Kidney epithelial cell (primary cell): ENCODE data around the gene EXTL1. TPM values are rescaled to one million over a fixed set of nuclear protein-coding genes. Genes with fewer than 3 reads are reported as not detected.

Experiments used
- DNase-seq: peaks from one replicate; pipeline ENCODE4 v3.0.0-alpha.2; 2010; ENCODE audit warnings: low read depth
- H3K27me3 ChIP-seq: 2 replicates; pipeline ENCODE4 v1.6.0; 2011; ENCODE audit warnings: low read length; ENCODE audit not compliant: control insufficient read depth, insufficient read depth
- H3K36me3 ChIP-seq: 2 replicates; pipeline ENCODE4 v1.5.1; 2011; ENCODE audit warnings: low read length; ENCODE audit not compliant: control insufficient read depth, insufficient read depth
- H3K4me3 ChIP-seq: 2 replicates; pipeline ENCODE4 v1.5.1; 2011; ENCODE audit warnings: low read depth, mild to moderate bottlenecking, control low read depth, low read length
- total RNA-seq: library from RNA; depleted of rRNA; stranded (reverse); fragments of >200 nt; gene quantifications from 2 replicates; pipeline ENCODE4 v1.2.3, GENCODE V29; 2015
- TF ChIP-seq, protein P1 (sequence below): IDR thresholded peaks from 2 replicates; pipeline ENCODE4 v1.5.1; 2011; ENCODE audit warnings: mild to moderate bottlenecking, moderate library complexity, low read length, control low read depth, inconsistent platforms; ENCODE audit not compliant: insufficient read depth, poor library complexity, severe bottlenecking

Gene EXTL1
- total RNA-seq, 1 donor from 2014 or later: 1.3 TPM

DNA sequence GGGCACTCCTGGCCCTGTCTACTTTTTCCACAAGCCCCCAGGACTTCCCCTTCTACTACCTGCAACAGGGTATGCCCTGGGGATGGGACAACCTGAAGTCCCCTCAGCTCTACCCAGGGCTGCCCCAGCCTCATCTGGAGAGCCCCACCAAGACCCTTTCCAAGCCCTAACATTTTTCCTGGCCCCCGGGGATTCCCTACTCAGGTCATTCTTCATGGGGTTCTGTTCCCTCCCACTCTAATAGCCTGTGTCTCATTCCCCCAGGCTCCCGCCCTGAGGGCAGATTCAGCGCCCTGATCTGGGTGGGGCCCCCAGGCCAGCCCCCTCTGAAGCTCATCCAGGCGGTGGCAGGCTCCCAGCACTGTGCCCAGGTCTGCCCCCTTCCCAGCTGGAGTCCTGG is 9.6 kb downstream of the EXTL1 start:
- H3K4me3 ChIP-seq: no peak overlapping the region
- no peaks in the 10 kb centered on the region for H3K27me3 ChIP-seq
- H3K36me3 ChIP-seq: no peaks in the 10 kb centered on the region
- DNase-seq: no peak
- TF ChIP-seq, protein P1, sequence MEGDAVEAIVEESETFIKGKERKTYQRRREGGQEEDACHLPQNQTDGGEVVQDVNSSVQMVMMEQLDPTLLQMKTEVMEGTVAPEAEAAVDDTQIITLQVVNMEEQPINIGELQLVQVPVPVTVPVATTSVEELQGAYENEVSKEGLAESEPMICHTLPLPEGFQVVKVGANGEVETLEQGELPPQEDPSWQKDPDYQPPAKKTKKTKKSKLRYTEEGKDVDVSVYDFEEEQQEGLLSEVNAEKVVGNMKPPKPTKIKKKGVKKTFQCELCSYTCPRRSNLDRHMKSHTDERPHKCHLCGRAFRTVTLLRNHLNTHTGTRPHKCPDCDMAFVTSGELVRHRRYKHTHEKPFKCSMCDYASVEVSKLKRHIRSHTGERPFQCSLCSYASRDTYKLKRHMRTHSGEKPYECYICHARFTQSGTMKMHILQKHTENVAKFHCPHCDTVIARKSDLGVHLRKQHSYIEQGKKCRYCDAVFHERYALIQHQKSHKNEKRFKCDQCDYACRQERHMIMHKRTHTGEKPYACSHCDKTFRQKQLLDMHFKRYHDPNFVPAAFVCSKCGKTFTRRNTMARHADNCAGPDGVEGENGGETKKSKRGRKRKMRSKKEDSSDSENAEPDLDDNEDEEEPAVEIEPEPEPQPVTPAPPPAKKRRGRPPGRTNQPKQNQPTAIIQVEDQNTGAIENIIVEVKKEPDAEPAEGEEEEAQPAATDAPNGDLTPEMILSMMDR: no peak

DNA sequence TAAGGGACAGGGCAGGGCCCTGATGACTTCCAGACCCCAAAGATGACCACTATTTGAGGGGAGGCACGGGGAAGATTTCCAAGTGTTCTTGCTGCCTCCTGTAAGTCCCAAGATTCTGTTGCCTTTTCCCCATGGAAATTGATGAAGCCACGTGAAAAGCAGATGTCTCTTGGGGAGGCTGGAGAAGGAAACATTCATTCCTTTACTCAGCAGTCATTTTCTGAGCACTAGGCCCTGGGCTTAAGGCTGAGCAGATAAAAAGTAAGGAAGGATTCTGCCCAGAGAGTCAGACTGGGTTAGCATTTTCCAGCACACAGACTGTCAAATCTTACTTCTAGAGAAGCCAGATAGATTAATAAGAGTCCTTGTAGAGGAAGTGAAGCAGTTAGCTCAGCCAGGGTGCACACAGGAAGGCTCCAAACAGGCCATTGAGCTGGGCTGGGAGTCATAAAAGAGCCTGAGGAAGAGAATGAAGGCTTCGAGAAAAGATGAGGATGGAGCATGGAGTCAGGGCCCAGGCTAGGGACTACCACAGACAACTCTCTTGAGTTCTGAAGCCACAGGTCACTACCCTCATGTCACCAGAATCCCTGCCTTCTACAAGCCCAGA is 10.1 kb downstream of the EXTL1 start:
- TF ChIP-seq, protein P1: no peak
- Histone ChIP-seq H3K27me3 (no peaks in the 10 kb centered on the region), H3K36me3 (no peaks in the 10 kb centered on the region), H3K4me3 (no peak overlapping the region)
- DNase-seq: no peak

DNA sequence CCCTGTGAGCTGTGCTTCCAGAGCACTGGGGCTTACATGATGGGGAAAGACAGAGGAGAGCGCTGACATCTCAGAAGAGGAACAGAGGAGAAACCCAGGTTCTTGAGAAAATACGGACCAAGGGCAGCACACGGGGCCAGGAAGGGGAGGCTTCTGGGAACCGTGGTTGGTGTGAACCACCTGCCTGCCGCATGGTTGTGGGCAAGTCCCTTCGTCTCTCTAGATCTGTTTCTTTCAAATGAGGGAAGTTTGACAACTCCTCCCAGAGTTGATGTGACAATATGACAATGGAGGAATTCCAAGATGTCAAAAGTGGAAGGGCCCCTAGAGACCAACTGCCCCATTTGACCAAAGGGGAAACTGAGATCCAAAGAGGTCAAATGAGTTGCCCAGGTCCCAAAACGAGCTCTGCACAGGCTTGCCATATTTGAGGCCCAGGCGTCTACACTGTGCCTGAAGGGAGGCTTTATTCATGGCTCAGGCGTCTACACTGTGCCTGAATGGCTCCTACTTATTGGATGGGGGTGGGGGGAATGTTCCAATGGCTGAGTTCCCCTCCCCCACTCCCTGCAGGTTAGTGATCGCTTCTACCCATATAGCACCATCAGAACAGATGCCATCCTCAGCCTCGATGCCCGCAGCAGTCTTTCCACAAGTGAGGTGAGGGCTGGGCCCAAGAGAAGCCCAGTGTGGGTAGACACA is 11.2 kb downstream of the EXTL1 start:
- TF ChIP-seq, protein P1: no peak
- H3K36me3 ChIP-seq: no peaks in the 10 kb centered on the region
- no peak overlapping the region for H3K4me3 ChIP-seq
- no peaks in the 10 kb centered on the region for H3K27me3 ChIP-seq
- no peak for DNase-seq

DNA sequence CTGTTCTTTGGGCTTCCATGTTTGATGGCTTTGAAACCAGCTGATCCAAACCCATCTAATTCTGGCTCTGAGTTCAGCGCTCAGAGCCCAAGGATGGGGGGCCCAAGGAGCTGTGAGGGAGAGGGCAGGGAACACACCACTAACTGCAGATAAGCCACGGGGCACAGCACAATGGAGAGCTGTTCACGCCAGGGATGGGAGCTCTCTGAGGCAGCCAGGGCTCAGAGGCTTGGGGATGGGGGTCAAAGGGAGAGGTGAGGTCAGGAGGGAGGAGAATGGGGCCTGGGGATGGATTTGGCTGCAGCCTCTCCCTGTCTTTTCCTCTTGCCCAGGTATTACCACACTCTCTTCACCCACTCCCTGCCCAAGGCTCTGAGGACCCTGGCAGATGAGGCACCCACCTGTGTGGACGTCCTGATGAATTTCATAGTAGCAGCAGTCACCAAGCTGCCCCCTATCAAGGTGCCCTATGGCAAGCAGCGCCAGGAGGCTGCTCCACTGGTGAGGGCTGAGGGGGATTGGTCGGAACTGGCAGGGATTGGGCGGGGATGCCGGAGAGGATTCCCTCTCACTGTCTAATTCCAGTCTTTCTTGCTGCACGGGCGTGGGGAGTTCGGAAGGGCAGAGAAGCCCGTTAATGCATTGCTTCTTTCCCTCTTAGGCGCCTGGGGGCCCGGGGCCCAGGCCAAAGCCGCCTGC is 13.1 kb downstream of the EXTL1 start:
- Histone ChIP-seq H3K27me3 (no peaks in the 10 kb centered on the region), H3K36me3 (no peaks in the 10 kb centered on the region), H3K4me3 (peak overlapping the region; percentile 69)
- TF ChIP-seq, protein P1: no peak
- no peak for DNase-seq

DNA sequence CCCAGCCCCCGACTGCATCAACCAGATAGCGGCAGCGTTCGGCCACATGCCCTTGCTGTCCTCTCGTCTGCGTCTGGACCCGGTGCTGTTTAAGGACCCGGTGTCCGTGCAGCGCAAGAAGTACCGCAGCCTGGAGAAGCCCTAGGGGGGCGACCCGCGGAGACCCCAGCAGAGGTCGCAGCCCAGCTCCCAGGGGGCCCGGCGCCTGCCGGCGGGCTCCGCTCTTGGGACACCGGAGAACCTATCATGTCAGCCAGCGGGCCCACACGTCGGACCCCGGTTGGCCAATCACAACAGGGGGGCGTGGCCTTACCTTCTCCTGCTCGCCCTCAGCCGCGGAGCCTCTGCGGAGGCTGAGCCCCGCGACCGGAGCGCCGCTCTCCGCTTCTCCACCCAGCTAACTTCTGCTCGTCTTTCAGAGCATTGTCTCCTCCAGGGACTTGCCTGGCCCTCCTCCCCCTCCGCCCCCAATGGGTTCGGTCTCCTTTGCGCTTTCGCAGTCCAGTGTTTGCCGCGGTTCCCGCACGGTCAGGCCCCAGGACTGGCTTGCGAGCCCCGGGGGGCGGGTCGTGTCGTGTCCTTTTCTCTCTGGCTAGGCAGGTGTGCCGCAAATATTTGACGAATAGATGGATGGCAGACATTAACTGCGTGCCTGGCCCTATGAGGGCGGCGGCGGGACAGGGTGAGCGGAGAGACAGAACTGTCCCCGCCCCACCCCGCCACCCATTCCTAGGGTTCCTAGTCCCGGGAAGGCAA is 13.8 kb downstream of the EXTL1 start:
- H3K36me3 ChIP-seq: no peaks in the 10 kb centered on the region
- H3K27me3 ChIP-seq: no peaks in the 10 kb centered on the region
- TF ChIP-seq, protein P1: peak; percentile 6
- peak; percentile 57 for DNase-seq
- peak overlapping the region; percentile 69 for H3K4me3 ChIP-seq
